ENCODE measurements around the gene NDUFS6.

GRCh38 chr5:1808439-1808838, 7.2 kb downstream of the NDUFS6 start:
- TF ChIP-seq CTCF (IDR thresholded peaks at IDR 0.05; ENCODE audit: low read length) (no peak), EZH2 (IDR thresholded peaks at IDR 0.05; ENCODE audit: borderline replicate concordance, low read length) (no peak)
